ENCODE data around the gene ATP6V1F.

ATP6V1F gene

DNA sequence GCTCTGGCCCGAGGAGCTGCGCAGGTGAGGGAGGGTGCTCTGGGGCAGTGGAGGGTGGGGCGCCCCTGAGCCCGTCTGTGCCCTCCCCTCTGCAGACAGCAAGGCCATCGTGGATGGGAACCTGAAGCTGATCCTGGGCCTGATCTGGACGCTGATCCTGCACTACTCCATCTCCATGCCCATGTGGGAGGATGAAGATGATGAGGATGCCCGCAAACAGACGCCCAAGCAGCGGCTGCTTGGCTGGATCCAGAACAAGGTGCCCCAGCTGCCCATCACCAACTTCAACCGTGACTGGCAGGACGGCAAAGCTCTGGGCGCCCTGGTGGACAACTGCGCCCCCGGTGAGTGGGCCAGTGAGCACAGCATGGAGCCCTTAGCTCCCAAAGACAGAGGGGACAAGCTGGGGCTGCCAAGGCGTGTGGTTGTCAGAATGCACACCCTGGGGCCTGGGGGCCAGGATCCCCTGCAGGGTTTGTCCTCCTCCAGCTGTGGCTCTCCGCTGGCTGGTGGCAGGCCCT, 27.4 kb upstream of the ATP6V1F start:
- DNase-seq (ENCODE audit: low read depth in 1 of 2, low spot score in 1 of 2) = no peak

DNA sequence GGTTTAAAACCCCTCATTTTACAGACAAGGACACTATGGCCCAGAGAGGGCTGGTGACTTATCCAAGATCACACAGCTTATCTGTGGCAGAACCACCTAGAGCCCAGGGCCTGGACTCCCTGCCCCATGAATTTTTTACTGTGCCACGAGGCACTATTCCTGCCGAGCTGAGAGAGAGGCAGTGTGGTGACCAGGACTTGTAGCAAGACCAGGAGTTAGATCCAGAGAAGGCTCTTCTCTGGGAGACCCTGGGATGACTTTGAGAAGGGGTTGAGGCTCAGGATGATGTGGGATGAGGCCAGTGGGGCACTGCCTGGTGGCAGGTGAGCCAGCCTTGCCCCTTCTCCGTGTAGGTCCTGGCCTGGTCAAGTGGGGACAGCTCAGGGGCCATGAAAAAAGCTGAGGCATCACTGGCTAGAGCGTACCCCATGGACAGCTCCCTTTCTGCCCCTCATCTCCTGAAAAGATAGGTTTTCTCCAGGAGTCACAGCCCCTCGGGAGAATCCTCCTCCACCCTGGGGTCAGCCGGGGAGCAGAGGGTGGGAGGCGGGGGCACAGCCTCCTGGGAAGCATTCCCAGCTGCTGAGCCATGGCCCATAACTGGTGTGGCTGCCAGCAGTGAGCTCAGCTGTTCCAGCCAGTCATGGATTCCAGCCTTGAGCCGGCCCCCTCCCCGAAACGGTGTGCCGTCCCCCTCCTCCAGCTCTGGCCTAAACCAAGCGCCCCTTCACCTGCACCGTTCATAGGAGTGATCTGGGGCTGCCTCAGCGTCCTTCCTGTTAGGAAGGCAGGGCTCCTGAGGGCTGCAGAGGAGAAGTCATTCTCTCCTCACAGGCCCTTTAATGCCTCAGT, 26.6 kb upstream of the ATP6V1F start:
- DNase-seq (ENCODE audit: low read depth in 1 of 2, low spot score in 1 of 2) = no peak

DNA sequence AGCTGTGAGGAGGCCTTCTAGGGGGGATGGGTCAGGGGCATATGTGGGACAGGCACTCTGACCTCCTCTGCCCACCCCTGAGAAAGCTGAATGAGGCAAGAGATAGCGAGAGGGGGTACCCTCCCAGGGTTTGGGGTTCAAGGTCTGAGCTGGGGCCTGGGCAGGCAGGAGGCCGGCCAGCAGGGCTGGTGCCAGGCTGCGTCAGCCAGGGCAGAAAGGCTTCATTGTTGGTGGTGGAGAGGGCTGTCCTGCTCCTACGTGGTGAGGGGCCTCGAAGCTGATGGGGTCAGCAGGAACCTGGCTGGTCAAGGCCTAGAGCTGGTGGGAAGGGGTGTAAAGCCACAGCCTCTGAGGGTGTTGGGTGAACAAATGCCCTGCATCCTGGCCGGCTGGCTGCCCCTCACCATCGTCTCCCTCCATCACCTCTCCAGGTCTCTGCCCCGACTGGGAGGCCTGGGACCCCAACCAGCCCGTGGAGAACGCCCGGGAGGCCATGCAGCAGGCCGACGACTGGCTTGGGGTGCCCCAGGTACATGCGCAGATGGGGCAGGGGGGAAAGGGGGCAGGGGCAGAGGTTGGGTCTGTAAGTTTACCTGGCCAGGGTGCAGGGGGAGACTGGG, 25.8 kb upstream of the ATP6V1F start:
- no peak for DNase-seq (ENCODE audit: low read depth in 1 of 2, low spot score in 1 of 2)

DNA sequence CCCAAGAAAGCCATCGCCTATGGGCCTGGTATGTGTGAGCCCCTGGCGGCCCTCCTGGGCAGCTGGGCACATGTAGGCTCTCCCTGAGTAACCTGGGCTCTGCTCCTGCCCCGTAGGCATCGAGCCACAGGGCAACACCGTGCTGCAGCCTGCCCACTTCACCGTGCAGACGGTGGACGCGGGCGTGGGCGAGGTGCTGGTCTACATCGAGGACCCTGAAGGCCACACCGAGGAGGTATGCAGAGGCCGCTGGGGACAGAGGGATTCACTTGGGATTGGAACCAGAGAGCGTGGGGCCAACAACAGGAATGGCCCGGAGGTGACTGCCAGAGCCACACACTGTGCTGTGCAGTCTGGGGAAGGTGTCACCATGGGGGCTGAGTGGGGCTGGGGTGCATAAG, 25.1 kb upstream of the ATP6V1F start:
- no peak for DNase-seq (ENCODE audit: low read depth in 1 of 2, low spot score in 1 of 2)

GRCh38 chr7:128838109-128838779, 24.4 kb upstream of the ATP6V1F start:
- DNase-seq (ENCODE audit: low read depth in 1 of 2, low spot score in 1 of 2) = no peak

GRCh38 chr7:128838981-128839731, 23.5 kb upstream of the ATP6V1F start:
- DNase-seq (ENCODE audit: low read depth in 1 of 2, low spot score in 1 of 2) = no peak

DNA sequence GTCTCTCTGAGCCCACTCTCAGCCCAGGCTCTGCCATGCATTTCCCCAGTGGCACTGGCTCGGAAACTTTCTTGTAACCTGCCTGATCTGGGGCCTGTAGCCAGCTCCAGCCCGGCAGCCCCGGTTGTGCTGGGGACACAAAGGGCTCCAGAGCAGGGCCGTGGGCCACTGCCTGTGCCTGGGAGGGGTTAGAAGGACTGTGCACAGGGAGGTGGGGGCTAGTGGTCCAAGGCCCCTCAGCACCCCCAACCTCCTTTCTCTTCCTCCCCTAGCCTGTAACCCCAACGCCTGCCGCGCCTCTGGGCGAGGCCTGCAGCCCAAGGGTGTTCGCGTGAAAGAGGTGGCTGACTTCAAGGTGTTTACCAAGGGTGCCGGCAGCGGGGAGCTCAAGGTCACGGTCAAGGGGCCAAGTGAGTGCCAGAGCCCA, 22.9 kb upstream of the ATP6V1F start:
- DNase-seq (ENCODE audit: low read depth in 1 of 2, low spot score in 1 of 2) = no peak

- no peak for DNase-seq (ENCODE audit: low read depth in 1 of 2, low spot score in 1 of 2)
Measured at GRCh38 chr7:128840326-128841170, 22.1 kb upstream of the ATP6V1F start.

GRCh38 chr7:128841171-128841690, 21.4 kb upstream of the ATP6V1F start:
- no peak for DNase-seq (ENCODE audit: low read depth in 1 of 2, low spot score in 1 of 2)

GRCh38 chr7:128841921-128842673, 20.6 kb upstream of the ATP6V1F start:
- DNase-seq (ENCODE audit: low read depth in 1 of 2, low spot score in 1 of 2) = peak in 1 of 2 donors; percentile 30

- no peak for DNase-seq (ENCODE audit: low read depth in 1 of 2, low spot score in 1 of 2)
Measured at GRCh38 chr7:128842674-128843641, 19.7 kb upstream of the ATP6V1F start.

DNA sequence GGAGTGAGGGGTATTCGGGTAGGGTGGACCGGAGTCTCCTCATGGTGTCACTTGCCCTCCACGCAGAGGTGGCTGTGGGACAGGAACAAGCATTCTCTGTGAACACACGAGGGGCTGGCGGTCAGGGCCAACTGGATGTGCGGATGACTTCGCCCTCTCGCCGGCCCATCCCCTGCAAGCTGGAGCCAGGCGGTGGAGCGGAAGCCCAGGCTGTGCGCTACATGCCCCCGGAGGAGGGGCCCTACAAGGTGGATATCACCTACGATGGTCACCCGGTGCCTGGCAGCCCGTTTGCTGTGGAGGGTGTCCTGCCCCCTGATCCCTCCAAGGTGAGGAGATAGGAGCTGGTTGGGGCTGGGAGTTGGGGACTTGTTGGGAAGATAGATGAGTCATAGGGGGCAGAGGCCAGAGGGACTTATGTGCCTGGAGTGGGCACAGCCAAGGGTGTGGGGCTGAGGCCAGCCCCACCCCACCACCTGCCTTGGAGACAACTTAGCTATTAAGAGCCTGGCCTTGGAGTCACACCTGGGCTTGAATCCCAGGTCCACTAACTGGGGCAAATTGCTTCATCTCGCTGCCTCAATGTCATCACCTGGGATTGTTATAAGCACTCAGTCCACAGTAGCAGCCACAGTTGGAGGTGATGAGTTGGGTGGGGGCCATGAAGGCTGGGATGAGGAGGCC, 18.6 kb upstream of the ATP6V1F start:
- no peak for DNase-seq (ENCODE audit: low read depth in 1 of 2, low spot score in 1 of 2)

DNA sequence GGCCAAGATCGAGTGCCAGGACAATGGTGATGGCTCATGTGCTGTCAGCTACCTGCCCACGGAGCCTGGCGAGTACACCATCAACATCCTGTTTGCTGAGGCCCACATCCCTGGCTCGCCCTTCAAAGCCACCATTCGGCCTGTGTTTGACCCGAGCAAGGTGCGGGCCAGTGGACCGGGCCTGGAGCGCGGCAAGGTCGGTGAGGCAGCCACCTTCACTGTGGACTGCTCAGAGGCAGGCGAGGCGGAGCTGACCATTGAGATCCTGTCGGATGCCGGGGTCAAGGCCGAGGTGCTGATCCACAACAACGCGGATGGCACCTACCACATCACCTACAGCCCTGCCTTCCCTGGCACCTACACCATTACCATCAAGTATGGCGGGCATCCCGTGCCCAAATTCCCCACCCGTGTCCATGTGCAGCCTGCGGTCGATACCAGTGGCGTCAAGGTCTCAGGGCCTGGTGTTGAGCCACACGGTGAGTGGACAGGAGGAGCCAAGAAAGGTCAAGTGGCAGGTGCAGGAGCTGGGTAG, 17.8 kb upstream of the ATP6V1F start:
- DNase-seq (ENCODE audit: low read depth in 1 of 2, low spot score in 1 of 2) = no peak

GRCh38 chr7:128845475-128845874, 17.2 kb upstream of the ATP6V1F start:
- no peak for DNase-seq (ENCODE audit: low read depth in 1 of 2, low spot score in 1 of 2)

DNA sequence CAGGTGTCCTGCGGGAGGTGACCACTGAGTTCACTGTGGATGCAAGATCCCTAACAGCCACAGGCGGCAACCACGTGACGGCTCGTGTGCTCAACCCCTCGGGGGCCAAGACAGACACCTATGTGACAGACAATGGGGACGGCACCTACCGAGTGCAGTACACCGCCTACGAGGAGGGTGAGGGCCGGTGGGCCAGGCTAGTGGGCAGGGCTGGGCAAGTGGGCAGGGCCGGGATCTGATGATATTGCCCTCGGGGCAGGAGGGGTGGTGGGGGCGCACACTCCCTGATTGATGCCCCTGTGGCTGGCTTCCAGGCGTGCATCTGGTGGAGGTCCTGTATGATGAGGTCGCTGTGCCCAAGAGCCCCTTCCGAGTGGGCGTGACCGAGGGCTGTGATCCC, 16.7 kb upstream of the ATP6V1F start:
- no peak for DNase-seq (ENCODE audit: low read depth in 1 of 2, low spot score in 1 of 2)

- no peak for DNase-seq (ENCODE audit: low read depth in 1 of 2, low spot score in 1 of 2)
Measured at GRCh38 chr7:128846781-128847444, 15.7 kb upstream of the ATP6V1F start.

- DNase-seq (ENCODE audit: low read depth in 1 of 2, low spot score in 1 of 2) = no peak
Measured at GRCh38 chr7:128847721-128848211, 14.9 kb upstream of the ATP6V1F start.
